D341Med (cell line): ENCODE measurements around the gene MAP2K4.

Experiments used
- DNase-seq: peaks from one replicate; pipeline ENCODE4 v3.0.0; 2012; ENCODE audit warnings: low spot score

The MAP2K4 gene

DNA sequence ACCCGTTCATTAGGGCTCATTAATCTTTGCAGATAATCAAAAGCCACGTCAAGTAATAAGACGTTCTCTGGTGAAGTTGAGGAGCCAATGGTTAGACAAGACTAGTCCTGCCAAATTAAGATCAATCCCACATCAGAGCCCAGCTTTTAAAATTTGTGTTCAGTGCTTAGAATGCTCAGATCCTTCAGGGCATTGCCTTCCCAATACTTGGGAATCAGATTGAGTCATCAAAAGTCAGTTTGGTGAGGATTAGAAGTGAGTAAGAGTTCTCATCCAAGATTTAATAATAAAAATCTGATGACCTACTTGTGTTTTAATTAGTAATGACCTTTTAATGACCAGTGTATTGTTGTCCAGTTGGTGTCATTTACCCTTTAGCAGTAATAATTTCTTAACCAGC, 19.8 kb downstream of the MAP2K4 start:
- no peak for DNase-seq

DNA sequence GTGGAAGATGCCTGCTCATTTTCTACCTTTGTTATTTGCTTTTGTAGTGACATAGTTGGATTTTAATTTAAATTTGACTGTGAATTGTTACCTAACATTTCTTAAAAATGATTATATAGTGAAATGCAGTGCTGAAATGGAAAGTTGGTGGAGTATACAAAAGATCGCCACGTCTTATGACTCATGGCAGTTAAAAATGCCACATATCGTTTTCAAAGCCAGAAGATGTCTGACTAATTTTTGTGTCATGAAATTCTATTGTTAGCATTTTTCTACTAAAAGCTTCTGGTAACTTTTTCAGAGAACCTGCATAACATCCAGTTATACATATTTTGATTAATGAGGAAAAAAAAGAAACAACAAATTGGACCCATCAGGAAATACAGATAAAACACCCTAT, 20.6 kb downstream of the MAP2K4 start:
- DNase-seq = no peak

DNA sequence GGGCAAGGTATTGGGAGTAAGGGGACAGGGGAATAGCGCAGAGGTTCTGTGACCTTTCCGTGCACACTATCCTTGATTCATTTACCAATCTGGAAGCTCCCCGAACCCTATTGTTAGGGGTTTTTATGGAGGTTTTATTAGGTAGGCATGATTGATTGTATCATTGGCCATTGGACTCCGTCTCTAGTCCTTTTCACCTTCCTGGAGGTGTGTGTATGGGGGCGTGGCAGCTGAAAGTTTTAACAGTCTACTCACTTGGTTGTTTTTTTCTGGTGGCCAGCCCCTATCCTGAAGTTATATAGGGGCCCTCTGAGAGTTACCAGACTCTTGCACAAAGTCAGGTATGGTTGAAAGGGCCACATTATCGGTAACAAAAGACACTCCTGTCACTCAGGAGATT, 23.0 kb downstream of the MAP2K4 start:
- no peak for DNase-seq

DNA sequence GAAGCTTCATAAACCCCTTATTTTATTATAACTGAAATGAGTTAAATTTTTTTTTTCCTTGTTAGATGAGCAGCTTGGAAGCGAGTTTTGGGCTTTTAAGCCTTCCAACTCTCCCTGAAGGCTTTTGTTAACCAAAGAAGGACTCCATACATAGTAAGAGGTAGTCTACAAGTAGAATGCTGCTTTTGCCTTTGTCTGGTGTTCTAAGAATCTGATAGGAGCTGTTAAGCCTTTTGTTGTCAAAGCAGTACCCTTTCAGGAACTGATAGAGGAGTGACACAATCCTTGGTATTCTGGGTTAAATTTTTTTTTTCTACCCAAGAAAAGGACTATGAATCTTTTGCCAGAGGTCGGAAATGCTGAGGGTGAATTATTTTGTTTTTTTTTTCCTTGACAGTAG, 26.1 kb downstream of the MAP2K4 start:
- no peak for DNase-seq

DNA sequence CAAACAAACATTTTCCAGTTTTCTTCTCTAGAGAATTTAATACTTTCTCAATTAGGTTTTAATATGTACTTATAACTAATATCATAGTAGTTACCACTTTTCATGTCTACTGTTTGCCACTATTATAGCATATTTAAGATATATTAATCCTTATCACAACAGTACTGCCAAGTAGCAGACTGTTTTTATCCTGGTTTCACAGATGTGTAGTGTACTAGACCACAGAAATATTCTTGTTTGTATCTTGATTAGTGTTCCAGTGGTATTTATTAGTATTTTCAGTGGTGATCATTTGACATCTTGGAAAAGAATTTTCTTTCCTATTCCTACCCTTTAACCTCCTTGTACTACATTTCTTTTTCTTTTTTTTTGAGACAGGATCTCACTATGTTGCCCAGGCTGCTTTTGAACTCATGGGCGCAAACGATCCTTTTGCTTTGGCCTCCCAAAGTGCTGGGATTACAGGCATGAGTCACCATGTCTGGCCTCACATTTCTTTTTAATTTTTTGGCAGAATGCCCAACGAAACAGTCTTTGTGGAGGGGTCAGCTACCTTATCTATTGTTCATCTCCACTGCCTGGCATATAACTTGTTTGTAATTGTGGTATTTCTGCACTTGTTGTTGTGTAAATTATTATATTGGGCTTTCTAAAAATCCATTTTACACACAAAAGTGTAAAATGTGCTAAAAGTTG, 27.2 kb downstream of the MAP2K4 start:
- DNase-seq = no peak

DNA sequence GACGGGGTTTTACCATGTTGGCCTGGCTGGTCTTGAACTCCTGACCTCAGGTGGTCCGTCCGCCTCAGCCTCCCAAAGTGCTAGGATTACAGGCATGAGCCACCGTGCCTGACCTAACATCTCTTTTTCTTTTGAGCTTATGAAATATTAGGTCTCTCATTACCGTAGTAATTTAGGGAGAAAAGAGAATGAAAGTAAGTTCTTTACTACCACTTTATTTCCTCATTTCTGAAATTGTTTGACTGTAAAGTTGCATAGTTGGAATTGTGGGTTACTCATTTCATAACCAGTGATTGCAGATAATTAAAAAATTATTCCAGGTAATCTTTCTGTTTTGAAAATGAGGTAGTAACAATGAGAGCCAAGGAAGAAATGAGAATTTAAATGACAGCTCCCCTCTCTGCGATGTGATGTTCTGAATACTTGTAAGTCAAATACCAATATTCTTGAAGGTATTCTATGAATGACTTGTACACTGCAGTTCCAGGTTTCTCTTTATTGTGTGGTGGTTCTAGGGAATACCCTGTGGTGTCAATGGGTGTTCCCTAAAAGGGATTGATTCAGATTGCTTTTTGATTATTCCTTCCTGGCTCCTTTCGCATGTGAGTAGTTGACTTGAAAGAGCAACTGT, 28.3 kb downstream of the MAP2K4 start:
- DNase-seq = no peak

DNA sequence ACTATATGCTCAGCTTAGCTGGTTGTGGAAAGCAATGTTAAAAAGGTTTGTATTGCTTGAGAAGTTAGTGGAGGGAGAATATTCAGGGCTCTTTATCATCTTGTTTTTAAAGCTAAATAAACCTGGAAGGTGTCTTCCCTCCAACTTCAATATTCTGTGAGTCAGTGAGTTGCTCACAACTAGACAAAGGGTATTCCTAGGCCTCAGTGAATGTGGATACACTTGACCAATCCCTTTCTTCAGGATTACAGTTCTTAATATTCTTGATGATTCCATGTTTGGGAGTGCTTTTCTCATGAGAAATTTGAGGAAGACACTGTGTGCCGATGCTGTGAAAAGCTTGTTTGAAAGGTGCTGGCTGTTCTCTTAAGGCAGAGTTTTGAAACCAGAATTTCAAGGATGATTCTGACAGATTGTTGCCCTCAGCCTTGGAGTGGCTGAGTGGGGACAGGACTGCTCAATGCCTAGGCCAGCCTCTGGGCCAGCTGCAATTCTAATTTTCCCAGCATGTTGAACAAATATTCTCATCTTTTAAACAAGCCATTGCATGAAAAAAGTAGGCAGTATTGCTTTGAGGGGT, 30.1 kb downstream of the MAP2K4 start:
- no peak for DNase-seq

DNA sequence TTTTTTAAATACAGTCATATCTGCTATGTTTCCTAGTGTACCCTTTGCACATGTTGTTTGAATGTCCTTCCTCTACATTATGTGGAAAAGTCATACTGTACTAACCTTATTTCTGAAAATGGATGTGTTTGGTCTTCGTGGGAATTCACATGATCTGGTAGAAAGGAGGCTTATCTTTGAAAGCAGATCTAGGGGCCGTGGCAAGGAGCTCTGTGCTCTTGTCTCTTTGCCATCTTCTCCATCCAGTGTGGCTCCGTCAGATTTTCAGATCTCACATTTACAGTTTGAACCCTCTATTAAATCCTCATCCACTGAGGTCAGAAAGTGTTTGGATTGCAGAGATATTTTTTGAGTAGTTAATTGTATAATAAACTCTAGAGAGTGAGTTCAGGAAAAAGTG, 32.9 kb downstream of the MAP2K4 start:
- DNase-seq = no peak

DNA sequence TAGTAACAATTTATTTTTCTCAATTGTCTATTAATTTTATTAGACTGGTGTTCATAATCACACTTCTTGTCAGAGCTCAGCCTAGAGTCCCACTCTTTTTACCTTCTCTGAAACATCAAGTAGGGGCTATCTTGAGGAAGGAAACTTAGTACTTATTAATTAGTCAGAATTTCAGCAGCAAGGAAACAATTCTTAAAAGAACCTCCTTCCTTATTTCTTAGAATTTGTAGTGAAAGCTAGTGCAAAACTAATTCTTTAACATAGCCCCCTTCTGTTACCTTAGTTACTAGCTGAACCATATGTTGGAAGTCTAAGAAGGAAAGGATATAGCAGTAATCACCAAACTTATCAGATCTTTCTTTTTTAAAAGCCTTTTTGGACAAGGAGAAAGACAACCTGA, 35.2 kb downstream of the MAP2K4 start:
- no peak for DNase-seq

DNA sequence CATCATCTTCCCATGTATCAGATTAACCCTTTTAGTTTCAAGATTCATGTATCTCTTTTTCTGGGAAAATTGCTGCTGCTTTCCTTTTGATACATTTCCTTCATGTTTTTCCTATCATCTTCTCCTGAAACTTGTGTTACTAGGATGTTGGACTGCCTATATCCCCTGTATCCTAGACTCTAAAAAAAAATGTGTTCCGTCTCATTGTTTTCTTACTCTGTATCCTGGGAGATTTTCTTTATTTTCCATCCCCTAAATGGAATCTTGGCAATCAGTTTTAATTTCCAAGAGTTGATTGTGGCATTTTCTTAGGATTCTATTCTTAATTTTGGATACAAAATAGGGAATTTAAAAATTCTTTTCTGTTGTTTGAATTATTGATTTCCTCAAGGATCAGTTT, 36.8 kb downstream of the MAP2K4 start:
- DNase-seq = no peak

DNA sequence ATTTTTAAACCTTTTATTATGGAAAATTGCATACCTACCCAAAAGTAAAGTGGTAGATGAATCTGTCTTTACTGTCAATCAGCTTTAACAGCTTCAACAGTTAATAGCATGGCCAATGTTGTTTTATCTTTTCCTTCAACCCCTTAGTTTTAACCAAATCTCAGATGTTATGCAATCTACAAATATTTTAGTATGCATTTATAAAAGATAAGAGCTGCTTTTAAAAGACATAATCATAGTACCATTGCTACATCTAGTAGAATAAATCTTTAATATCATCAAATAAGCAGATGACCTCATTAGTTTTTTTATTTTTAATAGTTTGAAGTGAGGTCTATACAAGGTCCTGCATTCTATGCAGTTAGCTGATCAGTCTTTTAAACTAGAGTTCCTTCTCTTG, 37.9 kb downstream of the MAP2K4 start:
- DNase-seq = no peak

DNA sequence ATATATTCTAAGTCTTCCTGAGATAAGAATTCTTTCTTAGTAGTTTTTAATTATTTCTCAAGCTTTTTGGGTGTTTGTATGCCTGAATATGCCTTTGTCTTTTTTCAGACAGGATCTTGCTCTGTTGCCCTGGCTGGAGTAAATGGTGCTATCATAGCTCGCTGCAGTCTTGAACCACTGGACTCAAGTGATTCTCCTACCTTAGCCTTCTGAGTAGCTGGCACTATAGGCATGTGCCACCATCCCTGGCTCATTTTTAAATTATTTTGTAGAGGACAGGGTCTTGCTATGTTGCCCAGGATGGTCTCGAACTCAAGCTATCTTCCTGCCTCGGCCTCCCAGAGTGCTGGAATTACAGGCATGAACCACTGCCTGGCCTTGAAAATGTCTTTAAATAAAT, 41.6 kb downstream of the MAP2K4 start:
- DNase-seq = no peak

DNA sequence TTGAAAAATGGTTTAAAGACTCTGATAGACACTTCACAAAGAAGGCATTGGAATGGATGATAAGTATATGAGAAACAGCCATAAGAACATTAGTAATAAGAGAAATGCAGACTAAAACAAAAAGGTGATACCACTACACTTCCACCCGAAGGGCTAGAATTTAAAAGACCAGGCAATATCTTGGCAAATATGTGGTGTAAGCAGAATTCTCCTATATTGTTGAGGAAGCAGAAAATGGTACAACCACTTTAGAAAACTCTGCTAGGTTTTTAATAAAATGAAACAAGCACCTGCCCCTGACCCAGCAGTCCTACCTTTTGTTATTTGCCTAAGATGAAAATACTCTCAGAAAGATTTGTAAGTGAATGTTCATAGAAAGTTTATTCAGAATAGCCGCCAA, 43.7 kb downstream of the MAP2K4 start:
- no peak for DNase-seq

DNA sequence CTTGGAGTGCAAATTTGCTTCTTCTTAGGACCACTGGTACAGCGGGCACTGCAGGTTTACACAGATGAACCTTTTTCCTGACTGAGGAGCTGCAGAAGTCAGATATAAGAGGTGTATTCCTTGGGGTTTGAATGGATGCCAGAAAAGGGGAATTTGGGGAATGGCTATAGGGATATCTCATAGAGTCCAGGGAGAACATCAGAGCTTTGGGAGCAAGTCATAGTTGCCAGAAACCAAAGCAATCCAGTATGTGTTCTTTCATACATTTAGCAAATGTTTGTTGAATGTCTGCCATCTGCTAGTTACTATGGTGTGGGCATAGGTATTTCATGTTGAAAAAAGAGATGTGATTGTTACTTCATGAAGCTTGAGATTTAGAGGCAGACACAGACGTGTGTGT, 46.8 kb downstream of the MAP2K4 start:
- no peak for DNase-seq

DNA sequence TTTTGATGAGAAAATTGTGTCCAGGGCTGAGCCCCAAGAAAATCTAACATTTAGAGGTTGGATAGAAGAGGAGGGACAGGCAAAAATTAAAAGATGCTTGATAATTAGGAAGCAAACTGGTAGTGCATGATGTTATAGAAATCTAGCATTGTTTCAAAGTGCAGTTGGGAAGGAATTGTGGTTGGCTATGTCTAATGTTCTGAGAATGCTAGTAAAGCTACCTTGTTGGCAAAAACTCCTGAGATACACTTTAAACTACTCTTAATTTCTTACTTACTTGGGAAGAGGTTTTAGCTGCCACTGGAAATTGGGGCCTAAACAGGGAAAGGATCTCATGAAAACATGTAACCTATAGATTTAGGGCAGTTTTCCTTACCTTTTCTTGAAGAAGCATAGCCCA, 48.3 kb downstream of the MAP2K4 start:
- no peak for DNase-seq

DNA sequence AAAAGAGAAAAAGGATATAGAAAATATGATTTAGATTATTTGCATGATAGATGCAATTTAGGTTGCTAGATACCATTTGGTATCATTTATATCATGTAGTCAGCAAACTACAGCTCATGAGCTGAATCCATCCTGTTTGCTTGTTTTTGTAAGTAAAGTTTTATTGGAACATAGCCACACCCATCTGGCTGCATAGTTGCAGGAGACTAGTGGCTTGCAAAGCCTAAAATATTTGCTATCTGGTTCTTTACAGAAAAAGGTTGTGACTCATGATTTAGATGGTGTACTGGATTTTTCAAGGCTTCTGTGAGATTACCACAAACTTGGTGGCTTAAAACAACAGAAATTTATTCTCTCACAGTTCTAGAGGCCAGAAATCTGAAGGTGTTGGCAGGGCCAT, 49.9 kb downstream of the MAP2K4 start:
- no peak for DNase-seq

DNA sequence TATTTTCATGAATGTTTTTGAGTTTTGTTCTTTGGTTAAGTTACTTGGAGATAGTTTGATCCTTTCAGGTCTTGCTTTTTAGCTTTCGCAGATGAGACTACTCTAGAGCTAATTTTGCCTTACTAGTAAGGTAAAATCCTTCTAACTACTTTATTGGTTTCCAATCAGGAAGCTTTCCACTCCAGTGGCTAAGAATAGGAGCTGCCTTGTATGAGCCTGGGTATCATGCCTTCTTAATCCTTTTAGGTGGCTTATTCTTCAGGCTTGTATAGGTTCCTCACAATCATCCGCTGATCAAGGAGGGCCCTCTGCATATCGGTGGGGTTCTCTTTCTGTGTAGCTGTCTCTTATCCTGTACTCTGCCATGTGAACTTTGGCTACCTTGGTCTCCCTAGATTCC, 53.7 kb downstream of the MAP2K4 start:
- DNase-seq = no peak

DNA sequence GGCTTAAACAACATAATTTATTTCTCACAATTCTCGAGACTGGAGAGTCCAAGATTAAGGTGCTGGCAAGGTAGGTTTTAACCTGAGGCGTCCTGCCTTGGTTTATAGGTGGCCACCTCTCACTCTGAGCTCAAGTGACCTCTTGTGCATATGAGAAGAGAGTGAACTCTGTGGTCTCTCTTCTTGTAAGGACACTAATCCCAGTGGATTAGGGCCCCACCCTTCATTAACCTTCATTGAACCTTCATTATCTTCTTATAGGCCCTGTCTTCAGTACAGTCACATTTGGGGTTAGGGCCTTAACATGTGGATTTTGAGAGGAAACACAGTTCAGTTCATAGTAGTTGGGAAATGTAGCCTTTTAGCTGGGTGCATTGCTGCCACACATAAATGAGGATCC, 57.1 kb downstream of the MAP2K4 start:
- no peak for DNase-seq

DNA sequence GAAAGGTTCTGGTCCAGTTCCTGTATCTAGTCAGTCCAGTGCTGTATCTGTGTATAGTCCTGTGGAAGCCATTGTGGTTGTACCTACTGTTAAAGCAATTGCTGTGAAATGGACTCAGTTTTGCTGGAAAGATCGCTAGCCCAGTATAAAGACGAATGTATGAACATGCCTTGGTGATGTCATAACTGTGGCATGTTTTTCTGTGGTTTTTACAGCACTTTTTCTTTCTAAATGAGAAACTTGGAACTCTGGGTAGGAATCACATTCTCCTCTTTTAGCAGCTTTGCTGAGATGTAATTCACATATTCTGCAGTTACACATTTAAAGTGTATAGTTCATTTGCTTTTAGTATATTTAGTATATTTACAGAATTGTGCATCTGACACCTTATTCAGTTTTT, 58.1 kb downstream of the MAP2K4 start:
- no peak for DNase-seq

DNA sequence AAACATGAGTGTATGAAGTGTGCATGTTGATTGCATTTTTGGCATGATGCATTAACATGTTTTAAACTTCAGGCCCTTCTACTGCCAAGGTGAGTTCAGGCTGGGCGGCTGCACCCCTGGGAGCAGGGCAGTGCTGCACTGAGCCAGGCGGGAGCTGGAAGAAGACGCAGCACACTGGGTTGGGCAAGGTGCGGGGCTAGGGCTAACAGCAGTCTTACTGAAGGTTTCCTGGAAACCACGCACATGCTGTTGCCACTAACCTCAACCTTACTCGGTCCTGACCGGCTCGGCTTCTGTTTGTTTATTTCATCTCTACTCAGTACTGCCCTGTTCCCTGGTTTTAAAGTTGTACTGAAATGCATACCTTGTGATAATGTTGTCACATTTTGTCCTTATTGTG, 61.0 kb downstream of the MAP2K4 start:
- no peak for DNase-seq

DNA sequence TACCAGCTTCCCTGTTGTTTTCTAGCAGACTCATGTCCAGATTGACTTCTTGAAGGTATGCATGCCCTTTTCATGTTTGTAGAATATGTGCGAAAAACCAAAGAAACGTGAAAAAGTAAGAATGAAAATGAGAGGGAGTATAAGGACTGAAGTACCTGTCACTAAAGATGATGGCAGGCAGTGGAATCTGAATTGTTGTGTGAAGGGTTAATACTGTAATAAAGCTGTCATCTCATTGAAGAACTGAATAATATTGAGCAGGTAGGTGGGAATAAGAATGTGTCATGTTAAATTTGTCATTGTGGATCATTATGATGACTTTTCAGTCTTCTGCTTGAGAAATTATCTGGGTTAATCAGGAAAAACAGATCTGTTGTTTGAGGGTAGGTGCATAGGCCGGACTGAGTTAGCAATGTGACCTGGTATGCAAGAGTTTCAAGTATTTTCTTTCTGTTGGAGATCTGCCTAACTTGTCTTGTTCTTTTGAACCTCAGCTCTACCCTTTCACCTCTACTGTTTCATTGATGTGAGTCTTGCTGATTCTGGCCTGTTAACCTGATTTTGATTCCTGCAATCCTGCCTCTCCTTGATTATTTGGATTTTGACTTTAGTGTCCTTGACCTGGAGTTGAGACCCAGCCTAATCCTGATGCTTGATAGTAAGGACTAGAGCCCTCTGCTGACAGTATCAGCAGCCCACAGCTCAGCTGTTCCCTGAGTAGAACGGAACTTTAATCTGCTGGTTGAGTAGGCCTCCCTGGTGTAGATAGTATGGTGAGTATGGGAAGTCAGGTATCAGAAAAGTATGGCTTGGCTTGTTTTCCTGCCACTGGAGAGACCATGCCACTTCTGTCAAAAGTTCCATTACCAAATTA, 64.6 kb downstream of the MAP2K4 start:
- no peak for DNase-seq

DNA sequence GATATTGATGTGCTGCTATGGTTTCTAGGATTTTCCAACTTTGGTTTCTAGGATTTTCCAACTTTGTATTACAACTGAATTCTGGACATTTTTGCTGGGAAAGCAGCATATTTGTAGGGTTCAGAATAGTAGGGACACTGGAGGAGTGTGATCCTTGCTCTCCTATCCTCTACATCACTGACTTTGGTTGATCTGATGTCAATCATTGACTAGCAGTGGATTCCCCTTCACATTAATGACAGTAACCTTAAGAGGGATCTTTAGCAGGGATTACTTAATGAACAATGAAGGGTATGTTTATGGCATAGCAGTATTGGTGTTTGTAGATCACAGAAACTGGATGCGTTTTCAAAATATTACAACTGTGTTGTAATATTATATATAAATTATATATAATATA, 67.4 kb downstream of the MAP2K4 start:
- DNase-seq = no peak

DNA sequence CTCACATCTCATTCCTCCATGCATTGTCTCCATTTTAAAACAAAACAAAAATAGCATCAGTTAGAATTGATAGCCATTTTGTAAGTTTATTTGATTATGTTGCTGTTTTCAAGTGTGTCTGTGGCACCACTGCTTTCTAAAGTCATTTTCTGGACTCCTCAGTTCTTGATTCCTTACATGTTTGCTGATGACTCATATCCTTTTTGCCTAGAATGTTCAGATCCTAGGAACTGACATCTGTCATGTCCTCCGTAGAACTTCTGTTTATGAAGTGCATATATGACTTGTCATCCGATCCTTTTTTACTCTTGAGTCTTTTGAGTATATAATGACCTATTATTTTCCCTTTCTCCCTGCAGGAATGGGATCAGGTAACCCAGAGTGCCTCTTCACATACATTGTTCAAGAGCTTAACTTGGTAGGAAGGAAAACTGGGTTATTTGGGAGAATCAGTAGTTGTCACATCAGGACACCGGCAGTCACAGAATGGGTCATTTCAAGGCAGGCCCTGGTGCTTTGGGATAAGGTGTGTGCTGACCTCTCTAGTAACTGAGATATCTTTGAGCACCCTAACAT, 69.2 kb downstream of the MAP2K4 start:
- no peak for DNase-seq
